ENCODE results near the gene FBLN1. TPM values are rescaled to one million over a fixed set of nuclear protein-coding genes. Genes with fewer than 3 reads are reported as not detected.
A peak's percentile ranks its signal among the peaks of the same experiment; 100 is the strongest.

FBLN1 gene
- total and polyA plus RNA-seq, 8 donors: 38.8 to 416 (median 114) TPM

GRCh38 chr22:45548247-45548840 lies 45.7 kb downstream of the FBLN1 start:
- Histone ChIP-seq H3K4me1 (peaks cover 40 to 57% (median 46%) of the 10 kb centered on the region in 4 donors), H3K4me3 (no peak overlapping the region), H3K27me3 (no peaks in the 10 kb centered on the region), H3K9me3 (no peaks in the 10 kb centered on the region), H3K27ac (peak overlapping the region in 4 of 5 donors; percentile 81 to 86 (median 83)), H3K36me3 (peaks cover 0 to 17% (median 10%) of the 10 kb centered on the region in 4 donors)
- intact Hi-C loops (cut with DNase I; ENCODE audit: low total_unique reads): no loop called here
- WGBS, 5 donors: 77 to 87% (median 84%) methylated on average over 12 to 18 of the region's 18 CpGs
- no peak for DNase-seq
- TF ChIP-seq POLR2A (IDR thresholded peaks at IDR 0.05) (no peak), CTCF (IDR thresholded peaks at IDR 0.05) (no peak), EP300 (IDR thresholded peaks at IDR 0.05) (no peak), POLR2AphosphoS5 (IDR thresholded peaks at IDR 0.05) (no peak)

DNA sequence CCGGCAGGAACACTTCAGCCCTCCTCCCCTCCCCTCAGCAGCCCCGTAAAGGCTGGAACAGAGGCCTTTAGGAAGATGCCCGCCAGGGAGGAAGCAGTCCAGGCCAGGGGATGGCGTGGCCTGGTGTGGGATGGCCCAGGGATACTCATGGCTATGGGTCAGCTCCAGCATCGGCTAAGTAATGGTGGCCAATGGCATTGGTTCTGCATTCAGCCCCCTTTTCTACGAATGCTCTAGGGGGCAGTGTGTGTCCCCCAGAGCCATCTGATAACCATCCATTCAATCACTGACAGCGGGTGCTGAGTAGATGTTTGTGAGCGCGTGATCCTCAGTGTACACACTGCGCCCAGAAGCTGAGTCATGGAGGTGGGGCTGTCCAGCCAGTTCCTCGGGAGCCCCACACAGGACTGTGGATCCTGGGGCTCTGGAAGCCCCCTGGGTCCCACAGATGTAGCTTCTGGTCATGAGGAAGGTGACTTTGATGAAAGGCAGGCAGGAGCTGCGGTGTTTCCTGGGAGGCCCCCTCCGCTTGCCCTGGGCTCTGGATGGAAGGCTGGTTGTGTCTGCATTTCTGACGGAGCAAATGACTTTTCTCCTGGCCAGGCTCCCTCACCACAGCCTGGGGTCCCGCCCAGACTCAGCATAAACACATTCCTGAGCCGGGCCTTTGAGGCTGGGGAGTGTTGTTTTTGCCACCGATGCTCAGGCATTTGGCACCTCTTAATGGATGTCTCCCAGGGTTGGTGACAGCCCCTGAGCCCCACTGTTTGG lies 46.5 kb downstream of the FBLN1 start:
- H3K9me3 ChIP-seq: no peaks in the 10 kb centered on the region
- WGBS, 5 donors: 33 to 52% (median 46%) methylated on average over 12 to 17 of the region's 17 CpGs
- intact Hi-C loops (cut with DNase I; ENCODE audit: low total_unique reads): no loop called here
- peaks cover 0 to 1% (median 0%) of the 10 kb centered on the region in 3 donors for H3K27me3 ChIP-seq
- H3K27ac ChIP-seq: peak overlapping the region; percentile 16 to 86 (median 83)
- H3K36me3 ChIP-seq: peaks cover 0 to 10% (median 5%) of the 10 kb centered on the region in 4 donors
- peaks cover 48 to 66% (median 55%) of the 10 kb centered on the region in 4 donors for H3K4me1 ChIP-seq
- TF ChIP-seq POLR2AphosphoS5 (IDR thresholded peaks at IDR 0.05) (peak; percentile 67 to 85 (median 77)), EP300 (IDR thresholded peaks at IDR 0.05) (peak; percentile 47), CTCF (IDR thresholded peaks at IDR 0.05) (no peak)
- no peak overlapping the region for H3K4me3 ChIP-seq
- peak; percentile 46 to 84 for DNase-seq

GRCh38 chr22:45549762-45550378 lies 47.2 kb downstream of the FBLN1 start:
- DNase-seq: no peak
- Histone ChIP-seq H3K27ac (peak overlapping the region; percentile 16 to 86 (median 83)), H3K4me1 (peaks cover 50 to 67% (median 58%) of the 10 kb centered on the region in 4 donors), H3K36me3 (peaks cover 0 to 10% (median 4%) of the 10 kb centered on the region in 4 donors), H3K27me3 (peaks cover 0 to 6% (median 0%) of the 10 kb centered on the region in 3 donors), H3K4me3 (no peak overlapping the region), H3K9me3 (no peaks in the 10 kb centered on the region)
- no peak for TF ChIP-seq CTCF (IDR thresholded peaks at IDR 0.05)
- no peak for TF ChIP-seq POLR2AphosphoS5 (IDR thresholded peaks at IDR 0.05)
- no peak for TF ChIP-seq POLR2A (IDR thresholded peaks at IDR 0.05)
- TF ChIP-seq EP300 (IDR thresholded peaks at IDR 0.05): no peak
- 72 to 89% (median 81%) methylated on average over 7 to 9 of the region's 9 CpGs for WGBS, 5 donors
- intact Hi-C loops (cut with DNase I; ENCODE audit: low total_unique reads): loop anchor here (5.0 kb wide), 1 partner anchor 108 kb away; no protein-coding TSS in a partner anchor

DNA sequence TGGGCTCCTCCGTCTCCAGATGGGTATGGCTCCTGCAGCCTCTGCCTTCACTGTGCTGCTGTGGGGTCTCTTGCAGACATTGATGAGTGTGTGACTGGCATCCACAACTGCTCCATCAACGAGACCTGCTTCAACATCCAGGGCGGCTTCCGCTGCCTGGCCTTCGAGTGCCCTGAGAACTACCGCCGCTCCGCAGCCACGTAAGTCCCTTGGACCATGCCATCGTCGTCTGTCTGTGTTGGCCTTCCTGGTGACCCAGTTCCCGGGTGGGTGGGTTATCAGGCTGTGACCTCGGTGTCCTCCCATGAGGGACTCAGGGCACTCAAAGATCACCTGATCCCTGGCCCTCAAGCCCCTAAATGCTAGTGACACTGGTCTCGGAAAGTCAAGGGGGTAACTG lies 47.7 kb downstream of the FBLN1 start:
- H3K27ac ChIP-seq: peak overlapping the region in 4 of 5 donors; percentile 81 to 86 (median 83)
- peaks cover 0 to 6% (median 0%) of the 10 kb centered on the region in 3 donors for H3K27me3 ChIP-seq
- H3K4me1 ChIP-seq: peaks cover 50 to 66% (median 58%) of the 10 kb centered on the region in 4 donors
- H3K36me3 ChIP-seq: peaks cover 0 to 10% (median 4%) of the 10 kb centered on the region in 4 donors
- no peak overlapping the region for H3K4me3 ChIP-seq
- intact Hi-C loops (cut with DNase I; ENCODE audit: low total_unique reads): loop anchor here (5.0 kb wide), 1 partner anchor 108 kb away; no protein-coding TSS in a partner anchor
- TF ChIP-seq POLR2A (IDR thresholded peaks at IDR 0.05) (no peak), EP300 (IDR thresholded peaks at IDR 0.05) (no peak), POLR2AphosphoS5 (IDR thresholded peaks at IDR 0.05) (no peak), CTCF (IDR thresholded peaks at IDR 0.05) (no peak)
- no peak for DNase-seq
- 94 to 97% (median 95%) methylated on average over 13 to 14 of the region's 14 CpGs for WGBS, 5 donors
- no peaks in the 10 kb centered on the region for H3K9me3 ChIP-seq

All from stomach (tissue), 9 donors.